ENCODE results near the gene NWD2. TPM values are rescaled to one million over a fixed set of nuclear protein-coding genes. Genes with fewer than 3 reads are reported as not detected.

The NWD2 gene
- total RNA-seq, 2 donors from 2014 or later, result not detected

DNA sequence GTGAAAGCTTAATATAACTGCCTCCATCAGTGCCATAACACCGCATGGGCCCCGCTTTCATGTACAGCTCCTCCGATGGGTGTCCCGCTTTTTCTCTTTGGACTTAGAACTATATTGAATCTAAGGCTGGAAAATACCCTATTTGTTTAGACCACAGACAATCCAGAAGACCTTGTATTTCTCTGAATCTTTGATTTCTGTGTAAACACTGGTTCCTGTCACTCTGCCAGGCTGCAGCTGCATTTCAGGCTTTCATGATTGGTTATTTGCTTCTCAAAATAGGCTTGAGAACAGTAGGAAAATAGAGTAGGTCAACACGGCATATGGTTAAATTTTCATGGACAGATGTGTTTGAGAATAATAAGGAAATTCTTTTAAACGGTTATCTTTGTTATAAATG, 80.0 kb downstream of the NWD2 start:
- Mint-ChIP-seq H3K4me3 (no peak overlapping the region), H3K27me3 (ENCODE audit: insufficient read depth) (peaks cover 4% of the 10 kb centered on the region), H3K27ac (no peak overlapping the region), H3K9me3 (peaks cover 4% of the 10 kb centered on the region), H3K36me3 (ENCODE audit: low read depth) (no peaks in the 10 kb centered on the region), H3K4me1 (peaks cover 7% of the 10 kb centered on the region)
- no peaks in the 10 kb centered on the region for H3K9me3 ChIP-seq (ENCODE audit: control insufficient read depth, low read length)
- no peak overlapping the region for H3K4me3 ChIP-seq (ENCODE audit: low read length)
- no peak for DNase-seq
- peaks cover 4% of the 10 kb centered on the region for H3K4me1 ChIP-seq (ENCODE audit: control insufficient read depth, insufficient read depth, low read length)
- WGBS, 2 experiments (ENCODE audit: insufficient coverage in 1 of 2, insufficient read length in 1 of 2), result 73 to 94% methylated on average over 5 to 6 of the region's 6 CpGs
- H3K9ac ChIP-seq (ENCODE audit: extremely low read depth, low read length, poor library complexity, severe bottlenecking), result no peak overlapping the region
- H3K27ac ChIP-seq (ENCODE audit: low read depth, low read length), result no peak overlapping the region
- no peaks in the 10 kb centered on the region for H3K36me3 ChIP-seq (ENCODE audit: control insufficient read depth, insufficient read depth, low read length)
- H3K27me3 ChIP-seq (ENCODE audit: control insufficient read depth, insufficient read depth, low read length, poor library complexity, severe bottlenecking), result no peaks in the 10 kb centered on the region
- TF ChIP-seq, protein P1, sequence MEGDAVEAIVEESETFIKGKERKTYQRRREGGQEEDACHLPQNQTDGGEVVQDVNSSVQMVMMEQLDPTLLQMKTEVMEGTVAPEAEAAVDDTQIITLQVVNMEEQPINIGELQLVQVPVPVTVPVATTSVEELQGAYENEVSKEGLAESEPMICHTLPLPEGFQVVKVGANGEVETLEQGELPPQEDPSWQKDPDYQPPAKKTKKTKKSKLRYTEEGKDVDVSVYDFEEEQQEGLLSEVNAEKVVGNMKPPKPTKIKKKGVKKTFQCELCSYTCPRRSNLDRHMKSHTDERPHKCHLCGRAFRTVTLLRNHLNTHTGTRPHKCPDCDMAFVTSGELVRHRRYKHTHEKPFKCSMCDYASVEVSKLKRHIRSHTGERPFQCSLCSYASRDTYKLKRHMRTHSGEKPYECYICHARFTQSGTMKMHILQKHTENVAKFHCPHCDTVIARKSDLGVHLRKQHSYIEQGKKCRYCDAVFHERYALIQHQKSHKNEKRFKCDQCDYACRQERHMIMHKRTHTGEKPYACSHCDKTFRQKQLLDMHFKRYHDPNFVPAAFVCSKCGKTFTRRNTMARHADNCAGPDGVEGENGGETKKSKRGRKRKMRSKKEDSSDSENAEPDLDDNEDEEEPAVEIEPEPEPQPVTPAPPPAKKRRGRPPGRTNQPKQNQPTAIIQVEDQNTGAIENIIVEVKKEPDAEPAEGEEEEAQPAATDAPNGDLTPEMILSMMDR (conservative IDR thresholded peaks at IDR 0.05), result no peak

DNA sequence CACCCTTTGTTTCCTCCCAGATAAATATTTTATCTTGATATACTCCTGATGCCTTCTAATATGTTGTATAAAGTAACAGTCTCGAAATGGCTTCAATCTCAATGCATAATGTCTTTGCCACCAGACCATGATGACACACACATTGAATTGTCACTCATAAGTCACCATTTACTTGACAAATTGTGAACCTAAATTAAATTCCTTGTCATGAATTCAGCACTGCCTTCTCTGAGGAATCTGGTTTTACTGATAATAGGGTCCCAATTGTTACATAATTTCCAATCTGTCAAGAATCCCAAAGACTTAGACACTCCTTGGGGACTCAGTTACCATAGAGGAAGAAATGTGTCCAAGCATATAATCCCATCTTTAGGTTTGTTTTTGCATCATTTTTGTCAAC, 82.3 kb downstream of the NWD2 start:
- no peaks in the 10 kb centered on the region for H3K9me3 ChIP-seq (ENCODE audit: control insufficient read depth, low read length)
- Mint-ChIP-seq H3K4me1 (peaks cover 7% of the 10 kb centered on the region), H3K4me3 (no peak overlapping the region), H3K36me3 (ENCODE audit: low read depth) (no peaks in the 10 kb centered on the region), H3K9me3 (peaks cover 4% of the 10 kb centered on the region), H3K27me3 (ENCODE audit: insufficient read depth) (no peaks in the 10 kb centered on the region), H3K27ac (no peak overlapping the region)
- H3K4me3 ChIP-seq (ENCODE audit: low read length), result no peak overlapping the region
- H3K4me1 ChIP-seq (ENCODE audit: control insufficient read depth, insufficient read depth, low read length), result peaks cover 3% of the 10 kb centered on the region
- no peaks in the 10 kb centered on the region for H3K36me3 ChIP-seq (ENCODE audit: control insufficient read depth, insufficient read depth, low read length)
- no peaks in the 10 kb centered on the region for H3K27me3 ChIP-seq (ENCODE audit: control insufficient read depth, insufficient read depth, low read length, poor library complexity, severe bottlenecking)
- WGBS, 2 experiments (ENCODE audit: insufficient coverage in 1 of 2, insufficient read length in 1 of 2), result 95 to 100% methylated on average over 1 of the region's 1 CpG
- TF ChIP-seq, protein P1 (conservative IDR thresholded peaks at IDR 0.05), result no peak
- DNase-seq, result no peak
- H3K27ac ChIP-seq (ENCODE audit: low read depth, low read length), result no peak overlapping the region
- no peak overlapping the region for H3K9ac ChIP-seq (ENCODE audit: extremely low read depth, low read length, poor library complexity, severe bottlenecking)

DNA sequence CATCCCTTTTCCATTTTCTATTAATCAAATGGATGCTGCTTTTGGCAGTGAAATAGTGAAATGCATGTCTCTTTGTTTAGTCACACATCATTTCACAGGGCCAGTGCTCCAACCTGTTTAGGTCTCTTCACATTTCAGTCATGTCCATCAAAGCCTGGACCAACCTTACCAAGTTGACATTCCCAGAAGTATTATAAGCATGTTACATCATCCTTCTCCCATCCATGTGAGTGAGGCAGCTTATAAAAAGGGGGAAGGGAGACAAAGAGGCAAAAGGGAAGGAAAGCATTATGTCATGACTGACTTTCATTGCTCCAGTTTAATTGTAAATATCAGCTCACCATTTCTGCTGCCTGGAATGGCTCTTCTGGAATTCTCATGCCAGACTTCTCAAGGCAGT, 94.4 kb downstream of the NWD2 start:
- no peaks in the 10 kb centered on the region for H3K4me1 ChIP-seq (ENCODE audit: control insufficient read depth, insufficient read depth, low read length)
- no peak overlapping the region for H3K27ac Mint-ChIP-seq
- H3K27me3 Mint-ChIP-seq (ENCODE audit: insufficient read depth), result no peaks in the 10 kb centered on the region
- H3K9ac ChIP-seq (ENCODE audit: extremely low read depth, low read length, poor library complexity, severe bottlenecking), result no peak overlapping the region
- peaks cover 19% of the 10 kb centered on the region for H3K9me3 ChIP-seq (ENCODE audit: control insufficient read depth, low read length)
- H3K9me3 Mint-ChIP-seq, result peaks cover 5% of the 10 kb centered on the region
- no peak for DNase-seq
- TF ChIP-seq, protein P1 (conservative IDR thresholded peaks at IDR 0.05), result no peak
- no peak overlapping the region for H3K4me3 ChIP-seq (ENCODE audit: low read length)
- no peaks in the 10 kb centered on the region for H3K27me3 ChIP-seq (ENCODE audit: control insufficient read depth, insufficient read depth, low read length, poor library complexity, severe bottlenecking)
- no peaks in the 10 kb centered on the region for H3K4me1 Mint-ChIP-seq
- no peak overlapping the region for H3K27ac ChIP-seq (ENCODE audit: low read depth, low read length)
- no peak overlapping the region for H3K4me3 Mint-ChIP-seq
- no peaks in the 10 kb centered on the region for H3K36me3 Mint-ChIP-seq (ENCODE audit: low read depth)
- H3K36me3 ChIP-seq (ENCODE audit: control insufficient read depth, insufficient read depth, low read length), result no peaks in the 10 kb centered on the region
